Effector CD8-positive, alpha-beta T cell (primary cell): Measurements from ENCODE around the gene CCDC28B.
"Not testable (repeated sequence)": the region's sequence is repeated elsewhere in the genome, so short reads cannot be mapped to it uniquely, and the experiment has no call there.

Experiments used
- DNase-seq: peaks from one replicate; lab custom pipeline; 2025; lab: John Stamatoyannopoulos, UW
- total RNA-seq, 4 experiments: gene quantifications; one replicate each; lab custom pipeline; 2026; lab: John Stamatoyannopoulos, UW

CCDC28B gene
- 4.4 to 7.7 (median 5.6) reads per million in 4 experiments for total RNA-seq

DNA sequence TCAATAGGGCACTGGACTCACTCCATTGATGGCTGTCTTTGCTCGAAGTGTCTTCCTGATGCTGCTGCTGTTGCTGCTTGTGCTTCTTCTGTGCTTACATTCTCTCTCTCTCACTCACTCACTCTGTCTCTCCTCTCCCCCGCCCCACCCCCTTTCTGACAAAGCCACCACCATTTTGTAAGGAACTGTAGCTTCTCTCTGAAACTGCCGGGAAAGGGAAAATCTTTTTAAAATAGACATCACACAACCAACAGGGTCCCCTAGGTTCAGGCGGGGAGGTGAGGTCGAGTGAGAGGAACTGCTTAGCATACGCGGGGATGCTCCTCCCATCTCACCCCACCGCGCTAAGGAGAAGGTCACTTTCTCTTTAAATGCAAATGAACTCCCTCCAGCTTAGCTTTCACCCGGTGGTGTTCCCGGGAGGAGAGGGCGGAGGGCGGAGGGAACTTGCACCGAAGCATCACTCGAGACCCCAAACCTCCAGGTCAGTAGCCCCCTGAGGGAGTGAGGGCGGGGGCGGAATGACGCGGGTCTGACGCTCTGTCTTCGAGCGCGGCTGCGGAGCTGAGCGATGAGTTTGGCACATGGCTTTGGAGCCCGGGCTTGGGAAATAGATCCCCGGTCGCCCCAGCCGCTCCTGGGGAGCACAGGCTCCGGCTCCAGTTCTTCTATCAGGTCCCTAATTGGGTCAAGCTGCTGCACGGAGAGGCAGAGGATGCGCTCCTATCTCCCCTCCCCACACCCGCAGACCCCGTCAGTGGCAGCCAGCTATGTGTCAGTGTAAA, at the start of gene CCDC28B:
CCDC28B (plus strand) TSS at position 370 of the 785 bp plus-strand sequence. CDS start 1,341 bp downstream, outside the sequence.
- DNase-seq, result peak; percentile 51

DNA sequence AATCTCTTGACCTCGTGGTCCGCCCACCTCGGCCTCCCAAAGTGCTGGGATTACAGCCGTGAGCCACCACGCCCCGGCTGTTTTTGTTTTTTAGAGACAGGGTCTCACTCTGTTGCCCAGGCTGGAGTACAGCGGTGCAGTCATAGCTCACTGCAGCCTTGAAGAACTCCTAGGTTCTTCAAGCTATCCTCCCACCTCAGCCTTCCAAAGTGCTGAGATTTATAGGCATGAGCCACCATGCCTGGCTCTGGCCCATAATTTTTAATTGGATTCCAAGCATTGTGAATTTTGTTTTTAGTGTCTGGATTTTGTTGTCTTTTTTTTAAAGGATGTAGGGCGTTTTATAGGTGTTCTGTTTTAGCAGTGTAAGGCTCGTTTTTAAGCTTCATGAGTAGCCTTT, 49.5 kb upstream of the CCDC28B start:
- no peak for DNase-seq

DNA sequence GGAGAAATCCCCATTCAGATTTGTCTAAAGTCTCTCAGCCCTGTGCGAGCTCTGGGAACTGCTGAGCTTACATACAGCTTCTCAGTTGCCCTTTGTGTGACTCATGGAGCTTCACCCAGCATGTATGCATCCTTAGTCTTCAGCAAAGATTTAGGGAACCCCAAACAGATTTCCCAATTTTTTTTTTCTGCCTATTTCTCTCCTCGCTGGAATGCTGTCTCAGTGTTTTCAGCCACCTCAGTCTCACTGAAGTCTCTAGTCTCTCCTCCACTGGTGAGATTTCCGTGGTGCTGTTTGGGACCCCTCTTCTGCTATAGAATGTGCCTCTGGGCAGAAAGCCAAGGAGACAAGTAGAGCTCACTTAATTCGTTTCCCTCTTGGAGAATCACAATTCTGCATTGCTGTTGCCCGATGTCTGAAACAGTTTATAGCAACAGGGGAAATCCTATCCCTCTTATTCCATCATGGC, 49.0 kb upstream of the CCDC28B start:
- no peak for DNase-seq

DNA sequence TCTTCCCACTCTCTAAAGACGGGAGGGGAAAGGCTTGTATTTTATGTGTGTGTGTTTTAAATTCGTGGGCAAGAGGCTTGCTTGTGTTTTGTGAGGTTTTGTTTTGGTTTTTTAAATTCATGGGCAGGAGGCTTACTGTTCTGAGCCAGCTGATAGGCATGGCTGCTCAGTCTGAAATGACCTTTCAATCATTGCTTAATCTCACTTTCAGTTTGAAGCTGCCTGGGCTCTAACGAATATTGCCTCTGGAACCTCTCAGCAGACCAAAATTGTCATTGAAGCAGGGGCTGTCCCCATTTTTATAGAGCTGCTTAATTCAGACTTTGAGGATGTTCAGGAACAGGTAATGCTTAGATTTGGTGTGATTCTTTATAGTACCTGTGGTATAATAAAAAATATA, 41.2 kb upstream of the CCDC28B start:
- no peak for DNase-seq

DNA sequence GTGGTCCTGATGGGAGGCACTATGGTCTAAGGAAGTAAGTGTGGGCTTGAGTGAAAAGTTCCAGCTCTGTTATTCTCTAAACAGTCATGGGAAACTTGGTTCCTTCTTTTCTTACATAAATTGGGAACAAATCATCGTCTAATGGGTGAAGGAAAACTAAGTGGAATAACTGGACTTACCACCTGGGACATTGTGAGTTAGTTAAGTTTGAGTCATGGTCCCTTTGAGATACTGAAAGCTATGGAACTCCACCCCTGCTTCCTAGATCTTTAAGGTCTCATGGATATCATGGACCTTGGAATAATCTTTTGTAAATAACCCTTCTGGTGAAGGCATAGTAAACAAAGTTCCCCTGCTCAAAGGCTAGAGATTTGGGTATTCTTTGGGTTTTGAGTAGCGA, 37.0 kb upstream of the CCDC28B start:
- DNase-seq, result no peak

DNA sequence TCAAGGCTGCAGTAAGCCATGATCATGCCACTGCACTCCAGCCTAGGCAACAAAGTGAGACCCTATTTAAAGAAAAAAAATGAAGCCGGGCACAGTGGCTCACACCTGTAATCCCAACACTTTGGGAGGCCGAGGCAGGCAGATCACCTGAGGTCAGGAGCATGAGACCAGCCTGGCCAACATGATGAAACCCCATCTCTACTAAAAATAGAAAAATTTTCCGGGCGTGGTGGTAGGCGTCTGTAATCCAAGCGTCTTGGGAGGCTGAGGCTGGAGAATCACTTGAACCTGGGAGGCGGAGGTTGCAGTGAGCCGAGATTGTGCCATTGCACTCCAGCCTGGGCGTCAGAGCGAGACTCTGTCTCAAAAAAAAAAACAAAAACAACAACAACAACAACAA, 34.8 kb upstream of the CCDC28B start:
- not testable (repeated sequence) for DNase-seq

DNA sequence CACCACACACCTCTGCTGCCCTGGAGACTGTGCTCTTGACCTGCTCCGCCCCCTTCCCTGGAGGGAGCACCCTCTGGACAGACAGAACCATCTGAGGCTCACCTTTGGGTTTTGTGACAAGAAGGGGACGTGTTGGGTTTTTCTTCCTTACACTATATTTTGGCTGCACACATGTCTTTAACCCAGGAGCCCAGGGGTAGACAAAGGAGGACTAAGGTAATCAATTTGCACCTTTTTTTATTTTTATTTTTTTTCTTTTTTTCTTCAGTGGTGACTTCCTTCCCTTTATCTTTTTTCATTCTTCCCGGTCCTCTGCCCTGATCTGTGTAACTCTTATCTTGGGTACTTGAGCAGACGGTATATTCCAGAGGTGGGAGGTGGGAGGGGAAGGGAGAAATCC, 29.4 kb upstream of the CCDC28B start:
- DNase-seq, result no peak

DNA sequence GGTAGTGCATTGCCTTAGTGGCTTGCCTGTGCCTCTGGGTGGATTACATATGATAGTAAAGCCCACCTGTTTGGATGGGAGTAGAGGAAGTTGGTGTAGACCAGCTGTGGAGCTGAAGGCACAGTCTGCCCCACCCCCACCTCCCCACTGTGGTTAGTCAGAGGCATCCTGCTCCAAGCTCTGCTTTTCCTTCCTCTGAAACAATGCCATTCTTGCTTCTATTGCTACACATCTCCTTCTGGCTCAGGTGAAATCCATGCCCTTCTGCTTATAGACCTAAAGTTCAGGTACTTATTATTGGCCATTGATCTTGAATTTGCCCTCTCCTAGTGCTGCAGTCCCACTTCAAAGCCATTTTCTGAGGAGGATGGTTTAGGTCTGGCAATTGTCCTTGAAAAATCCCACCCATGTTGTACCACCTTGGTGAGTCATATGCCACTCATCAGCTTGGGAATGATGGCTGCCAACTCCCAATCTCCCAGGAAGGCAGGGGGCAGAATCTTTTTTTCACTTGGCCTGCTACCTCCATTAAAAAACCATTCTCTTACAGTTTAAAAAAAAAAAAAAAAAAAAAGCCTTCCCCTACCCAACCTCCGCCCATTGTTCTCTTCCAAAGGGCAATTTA, 27.7 kb upstream of the CCDC28B start:
- DNase-seq, result no peak

DNA sequence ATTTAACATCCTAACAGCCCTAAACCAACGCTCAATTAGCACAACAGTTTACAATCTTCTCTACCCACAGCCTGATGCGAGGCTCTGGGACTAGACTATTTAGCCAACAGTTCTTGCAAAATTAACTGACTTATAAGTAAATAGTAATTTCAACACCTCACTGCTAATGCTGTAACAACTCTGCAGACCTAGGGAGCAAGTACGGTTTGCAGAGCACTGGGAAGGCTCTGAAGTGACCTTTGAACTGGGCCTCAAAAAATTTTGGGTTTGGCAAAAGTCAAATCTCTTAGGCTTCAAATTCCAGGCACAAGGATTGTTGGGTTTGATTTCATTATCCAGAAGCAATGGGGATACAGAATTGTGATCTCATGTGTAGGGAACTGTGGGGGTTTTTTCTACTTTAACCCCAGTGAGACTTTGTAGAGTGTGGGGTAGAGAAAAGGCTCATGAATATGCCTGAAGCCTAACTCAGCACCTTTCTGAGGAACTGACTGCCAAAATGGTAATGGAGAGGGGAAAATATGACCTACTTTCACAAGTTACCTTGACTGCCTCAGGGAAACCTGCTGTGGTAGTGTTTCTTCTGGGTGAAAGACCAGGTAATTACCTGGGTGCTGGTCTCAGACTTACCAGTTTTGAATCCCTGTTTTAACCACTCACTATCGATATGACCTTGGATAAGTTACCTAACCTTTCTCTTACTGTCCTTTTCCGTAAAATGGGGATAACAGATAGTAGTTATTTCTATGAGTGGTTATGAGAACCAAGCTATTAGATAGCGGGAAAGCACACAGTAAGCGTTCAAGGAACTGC, 21.8 kb upstream of the CCDC28B start:
- no peak for DNase-seq

DNA sequence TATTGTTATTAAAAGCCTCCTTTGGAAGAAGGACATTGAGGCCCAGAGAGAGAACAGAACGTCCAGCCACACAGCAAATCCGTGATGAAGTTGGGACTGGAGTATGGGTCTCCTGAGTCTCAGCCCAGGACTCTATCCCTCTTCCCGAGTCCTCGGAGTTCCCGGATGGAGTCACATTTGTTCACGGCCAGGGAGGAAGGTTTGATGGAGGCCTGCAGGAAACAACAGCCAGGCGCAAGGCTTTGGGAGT, 21.3 kb upstream of the CCDC28B start:
- no peak for DNase-seq

DNA sequence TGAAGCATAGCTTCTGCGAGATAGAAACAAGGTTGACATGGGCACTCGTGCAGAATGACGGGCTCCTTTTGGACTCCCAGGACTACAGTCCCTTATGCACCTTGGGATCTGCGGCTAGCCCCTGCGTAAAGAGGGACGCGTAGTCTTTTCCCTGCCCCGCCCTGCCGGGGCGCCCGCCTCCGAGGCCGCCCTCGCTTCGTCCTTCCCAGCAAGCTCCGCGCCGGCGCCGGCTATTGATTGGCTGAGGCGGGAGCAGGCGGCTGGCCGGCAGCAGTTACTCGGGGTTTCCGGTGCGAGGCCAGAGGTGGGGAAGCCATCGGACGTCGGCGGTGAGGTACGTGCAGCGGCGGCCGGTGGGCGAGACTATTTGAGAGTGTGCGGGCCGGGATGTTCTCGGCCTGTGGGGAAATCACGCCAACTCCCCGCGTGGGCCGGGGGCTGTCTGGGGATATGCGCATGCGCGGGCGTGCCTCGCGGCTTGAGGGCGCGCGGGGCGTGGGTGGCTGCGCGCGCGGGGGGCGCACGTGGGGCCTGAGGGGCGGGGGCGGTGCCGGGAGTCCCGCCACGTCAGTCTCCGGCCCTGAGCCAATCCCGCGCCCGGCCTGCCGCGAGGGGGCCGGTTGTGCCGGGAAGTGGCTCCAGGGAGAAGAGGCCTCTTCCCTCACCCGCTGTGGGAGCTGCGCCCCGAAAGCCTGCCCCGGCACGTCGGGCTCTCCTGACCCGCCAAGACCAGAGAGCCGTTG, 20.8 kb upstream of the CCDC28B start, which contains the start of gene TXLNA:
TXLNA (plus strand) TSS at position 233 of the 743 bp plus-strand sequence. CDS start 671 bp downstream, outside the sequence.
- peak; percentile 83 for DNase-seq

DNA sequence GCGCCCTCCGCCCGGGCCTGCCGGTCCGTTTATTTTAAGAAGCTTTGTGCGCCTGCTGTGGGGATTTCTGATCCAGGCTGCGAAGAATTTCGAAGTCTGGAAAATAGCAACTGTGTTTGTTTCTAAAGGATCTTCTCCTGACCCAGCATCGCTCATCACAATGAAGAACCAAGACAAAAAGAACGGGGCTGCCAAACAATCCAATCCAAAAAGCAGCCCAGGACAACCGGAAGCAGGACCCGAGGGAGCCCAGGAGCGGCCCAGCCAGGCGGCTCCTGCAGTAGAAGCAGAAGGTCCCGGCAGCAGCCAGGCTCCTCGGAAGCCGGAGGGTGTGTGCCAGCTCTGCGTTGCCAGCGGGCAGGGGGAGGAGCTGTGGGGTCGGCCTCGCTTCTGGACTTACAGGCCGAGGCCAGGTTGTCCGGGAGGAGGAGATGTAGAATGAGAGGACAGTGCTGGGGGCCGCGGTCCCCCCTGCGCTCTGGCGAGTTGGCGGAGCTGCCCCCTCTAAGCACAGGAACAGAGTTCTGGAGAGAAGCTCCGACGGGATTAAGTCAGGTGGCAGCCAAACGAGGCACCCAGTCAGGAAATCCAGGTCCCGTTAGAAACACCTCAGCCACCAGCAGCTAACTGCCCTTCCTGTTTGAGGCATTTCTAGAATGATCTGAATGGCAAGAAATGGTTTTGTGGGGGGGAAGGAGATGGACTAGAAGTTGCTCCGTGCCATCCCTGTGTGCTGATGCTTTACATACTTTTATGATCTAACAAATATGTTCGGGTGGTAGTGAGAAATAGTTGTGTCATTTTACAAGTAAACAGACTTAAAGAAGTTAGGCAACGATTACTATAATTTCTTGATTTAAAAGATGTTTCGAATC, 20.0 kb upstream of the CCDC28B start:
- no peak for DNase-seq

DNA sequence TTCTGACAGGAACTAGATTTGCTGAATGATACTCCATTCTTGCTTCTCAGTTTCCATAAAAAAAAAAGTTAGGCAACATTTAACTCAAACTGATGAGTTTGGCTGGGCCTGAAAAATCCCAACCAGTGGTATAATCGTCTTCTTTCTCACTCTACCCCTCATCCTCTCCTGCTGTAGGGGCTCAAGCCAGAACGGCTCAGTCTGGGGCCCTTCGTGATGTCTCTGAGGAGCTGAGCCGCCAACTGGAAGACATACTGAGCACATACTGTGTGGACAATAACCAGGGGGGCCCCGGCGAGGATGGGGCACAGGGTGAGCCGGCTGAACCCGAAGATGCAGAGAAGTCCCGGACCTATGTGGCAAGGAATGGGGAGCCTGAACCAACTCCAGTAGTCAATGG, 19.3 kb upstream of the CCDC28B start:
- no peak for DNase-seq

DNA sequence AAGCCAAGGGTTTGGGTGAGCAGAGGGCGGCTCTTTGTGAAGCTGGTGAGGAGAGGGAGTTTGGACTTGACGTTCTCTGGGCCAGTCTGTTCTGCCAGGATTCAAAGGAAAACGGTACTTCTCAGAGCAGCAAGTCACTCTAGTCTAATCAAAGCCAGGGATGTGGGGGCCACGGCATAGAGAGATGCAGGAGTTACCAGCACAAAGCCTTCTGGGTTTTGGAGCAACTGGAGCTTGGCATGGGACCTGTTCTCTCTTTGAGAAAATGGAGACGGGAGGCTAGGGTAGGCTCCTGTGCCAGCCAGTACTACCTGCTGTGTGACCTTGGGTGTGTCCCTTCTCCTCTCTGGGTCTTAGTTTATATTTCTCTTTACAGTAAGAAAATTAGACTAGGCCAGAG, 18.8 kb upstream of the CCDC28B start:
- DNase-seq, result no peak

DNA sequence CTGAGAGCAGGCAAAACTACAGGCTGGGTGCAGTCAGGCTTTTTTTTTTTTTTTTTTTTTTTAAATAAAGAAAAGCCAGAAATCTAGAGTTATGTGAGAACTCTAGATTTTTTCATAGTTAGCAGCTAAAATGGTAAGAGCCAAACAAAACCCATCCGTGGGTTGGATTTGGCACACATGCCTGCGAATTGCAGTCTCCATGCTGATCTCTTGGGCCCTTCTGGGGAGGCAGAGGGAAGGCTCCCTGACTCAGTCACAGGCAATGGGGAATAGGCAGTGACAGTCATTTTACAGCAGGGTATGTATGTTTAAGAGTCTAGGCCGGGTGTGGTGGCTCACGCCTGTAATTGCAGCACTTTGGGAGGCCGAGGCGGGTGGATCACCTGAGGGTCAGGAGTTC, 18.3 kb upstream of the CCDC28B start:
- no peak for DNase-seq

DNA sequence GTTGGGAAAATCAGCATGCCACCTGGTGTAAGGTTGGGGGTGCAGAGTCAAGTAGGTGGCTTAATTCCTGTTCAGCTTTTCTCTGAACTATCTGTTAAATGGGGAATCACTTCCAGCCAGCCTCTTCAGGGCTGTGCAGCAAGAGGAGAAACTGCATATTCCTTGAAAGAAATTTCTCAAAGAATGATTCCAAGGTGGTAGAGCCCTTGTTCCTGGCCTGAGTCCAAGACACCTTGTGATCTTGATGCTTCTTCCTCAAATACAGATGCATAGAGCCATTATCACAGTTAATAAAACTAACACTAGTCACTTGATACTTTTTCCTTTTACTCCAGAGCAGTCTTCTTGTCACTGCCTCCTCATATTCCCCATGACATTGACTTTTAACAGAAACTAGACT, 15.7 kb upstream of the CCDC28B start:
- no peak for DNase-seq

DNA sequence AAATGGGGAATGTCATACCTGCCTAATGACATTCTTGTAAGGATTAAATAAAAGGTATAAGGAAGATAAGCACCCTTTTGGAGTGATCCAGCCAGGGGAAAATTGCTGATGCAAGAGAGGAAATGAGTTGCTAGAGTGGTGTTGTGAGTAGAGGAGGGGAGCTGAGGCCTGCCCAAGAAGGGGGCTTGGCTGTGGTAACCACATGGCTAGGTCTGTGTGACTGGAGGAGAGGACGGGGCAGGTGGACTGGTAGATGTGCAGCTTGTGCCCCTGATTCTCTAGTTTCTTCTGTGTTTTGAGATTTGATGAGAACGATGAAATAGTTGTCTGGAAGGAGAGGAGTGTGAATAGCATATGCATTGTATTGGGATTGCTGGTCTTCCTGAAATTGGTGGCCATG, 14.3 kb upstream of the CCDC28B start:
- no peak for DNase-seq

DNA sequence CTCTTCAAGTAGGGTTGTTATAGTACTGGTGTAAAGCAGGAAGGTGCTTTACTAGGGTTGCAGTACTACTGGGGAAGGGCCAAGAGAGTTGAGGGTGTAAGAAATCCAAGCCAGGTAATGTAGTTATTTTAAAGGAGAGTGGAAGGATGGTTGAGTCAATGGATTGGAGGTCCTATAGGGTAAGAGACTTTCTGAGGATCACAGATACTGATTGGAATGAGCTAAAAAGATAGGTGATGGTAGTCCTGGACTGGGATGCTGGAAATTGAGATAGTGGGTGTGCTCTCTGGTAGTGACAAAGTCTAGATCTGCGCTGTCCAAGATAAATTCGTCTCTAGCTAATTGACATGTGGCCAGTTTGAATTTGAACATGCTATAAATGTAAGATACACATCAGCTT, 13.9 kb upstream of the CCDC28B start:
- DNase-seq, result no peak

DNA sequence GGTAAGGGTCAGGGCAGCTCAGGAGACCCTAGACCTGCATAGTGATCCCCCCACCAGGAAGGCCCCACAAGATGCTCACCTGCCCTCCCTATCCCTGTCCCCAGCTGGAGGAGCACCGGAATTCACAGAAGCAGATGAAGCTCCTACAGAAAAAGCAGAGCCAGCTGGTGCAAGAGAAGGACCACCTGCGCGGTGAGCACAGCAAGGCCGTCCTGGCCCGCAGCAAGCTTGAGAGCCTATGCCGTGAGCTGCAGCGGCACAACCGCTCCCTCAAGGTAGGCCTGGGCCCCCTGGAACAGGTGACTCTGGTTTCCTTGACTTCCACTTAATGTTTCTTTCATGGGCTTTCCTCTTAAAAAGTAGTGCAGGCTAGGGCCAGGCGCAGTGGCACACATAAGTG, 12.5 kb upstream of the CCDC28B start:
- DNase-seq, result no peak

DNA sequence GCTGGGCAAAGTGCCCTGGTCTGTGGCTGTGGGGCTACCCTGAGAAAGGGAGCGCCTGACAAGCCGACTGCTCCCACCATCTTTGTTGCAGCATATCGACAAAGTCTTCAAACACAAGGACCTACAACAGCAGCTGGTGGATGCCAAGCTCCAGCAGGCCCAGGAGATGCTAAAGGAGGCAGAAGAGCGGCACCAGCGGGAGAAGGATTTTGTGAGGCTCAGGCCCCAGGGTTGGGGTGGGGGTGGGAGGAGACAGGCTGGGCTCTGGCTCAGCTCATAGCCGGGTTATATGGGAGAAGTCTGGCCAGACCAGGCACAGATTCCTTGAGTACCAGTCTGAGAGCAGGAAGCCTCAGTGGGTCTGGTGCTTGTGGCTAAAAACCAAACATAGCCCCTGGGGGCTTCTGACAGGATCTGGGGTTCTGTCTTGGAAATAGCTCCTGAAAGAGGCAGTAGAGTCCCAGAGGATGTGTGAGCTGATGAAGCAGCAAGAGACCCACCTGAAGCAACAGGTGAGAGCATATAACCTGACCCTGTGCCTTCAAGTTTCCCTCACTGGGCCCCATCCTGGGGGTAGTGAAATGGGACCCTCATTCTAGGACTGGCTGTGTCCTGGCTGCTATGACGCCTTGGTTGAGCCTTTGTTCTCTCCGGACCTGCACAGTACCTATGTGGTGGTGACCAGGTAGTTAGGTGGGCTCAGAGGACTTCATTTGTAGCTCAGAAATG, 8.0 kb upstream of the CCDC28B start:
- no peak for DNase-seq
